ENCODE data around the gene KIF19. TPM values are rescaled to one million over a fixed set of nuclear protein-coding genes. Genes with fewer than 3 reads are reported as not detected.

Gene KIF19
- total and polyA plus RNA-seq, 2 of the 4 experiments (the other 2 are of a cell fraction), result not detected

GRCh38 chr17:74396567-74396966 lies 70.5 kb downstream of the KIF19 start:
- no peaks in the 10 kb centered on the region for H3K36me3 ChIP-seq (ENCODE audit: control insufficient read depth, insufficient read depth, low read length)

More at GRCh38 chr17:74396567-74396966, 70.5 kb downstream of the KIF19 start:
- ATAC-seq (ENCODE audit: low read depth), result no peak
- intact Hi-C loops (cut with micrococcal nuclease) (no loop called here), in situ Hi-C loops (cut with MboI; ENCODE audit: low sequenced_read_pairs) (no loop called here), dilution Hi-C loops (cut with HindIII; ENCODE audit: low sequenced_read_pairs, unreplicated experiment) (no loop called here)
- Histone ChIP-seq H2BK120ac (ENCODE audit: low read depth, low read length) (no peak overlapping the region), H3K18ac (ENCODE audit: low read depth, low read length) (no peak overlapping the region), H2AK5ac (ENCODE audit: low read depth, low read length) (no peak overlapping the region), H3K14ac (replicated peaks; ENCODE audit: low read depth, low read length) (no peak overlapping the region), H3K4me1 (ENCODE audit: control insufficient read depth, insufficient read depth, low read length) (no peaks in the 10 kb centered on the region), H2BK15ac (ENCODE audit: low read depth, low read length) (no peak overlapping the region), H4K91ac (ENCODE audit: insufficient read depth, low read depth, low read length) (no peak overlapping the region), H3K27me3 (ENCODE audit: control insufficient read depth, insufficient read depth, low read length) (no peaks in the 10 kb centered on the region), H3K9me1 (ENCODE audit: insufficient read depth, low read length) (no peaks in the 10 kb centered on the region), H4K8ac (ENCODE audit: low read depth in 2 of 2, low read length in 2 of 2) (no peak overlapping the region), H3K79me1 (ENCODE audit: low read depth in 1 of 2, low read length in 2 of 2) (no peaks in the 10 kb centered on the region), H4K20me1 (ENCODE audit: insufficient read depth, low read length) (no peaks in the 10 kb centered on the region), H3K4me3 (ENCODE audit: insufficient read depth, low read depth, low read length) (no peak overlapping the region), H2AK9ac (replicated peaks; ENCODE audit: low read depth, low read length, poor library complexity) (no peak overlapping the region), H3K27ac (ENCODE audit: insufficient read depth, low read length) (no peak overlapping the region), H3K23ac (ENCODE audit: low read depth, low read length) (no peak overlapping the region), H3K9ac (ENCODE audit: low read depth, low read length) (no peak overlapping the region), H2AFZ (replicated peaks; ENCODE audit: low read length, poor library complexity) (no peak overlapping the region), H3K56ac (ENCODE audit: extremely low read depth, insufficient read depth, low read length) (no peak overlapping the region), H3K4ac (ENCODE audit: low read depth, low read length) (no peak overlapping the region), H2BK5ac (ENCODE audit: low read depth, low read length, poor library complexity, severe bottlenecking) (no peak overlapping the region), H4K5ac (ENCODE audit: low read depth, low read length) (no peak overlapping the region), H3K4me2 (ENCODE audit: low read depth, low read length) (no peak overlapping the region), H2BK20ac (ENCODE audit: low read depth, low read length) (no peak overlapping the region), H3K9me3 (ENCODE audit: control insufficient read depth, insufficient read depth, low read length) (peaks cover 13% of the 10 kb centered on the region)
- CTCF ChIA-PET, result no interaction called here
- BruUV-seq (replicated peaks), result no TSS peak
- WGBS, 2 experiments (ENCODE audit: extremely low coverage in 2 of 2, insufficient read length in 1 of 2), result no CpG with 5 or more reads among the region's 4 CpGs
- POLR2A ChIA-PET (ENCODE audit: unreplicated experiment), result no interaction called here
- TF ChIP-seq ELK1 (IDR thresholded peaks at IDR 0.05; ENCODE audit: borderline replicate concordance, low read depth, low read length) (no peak), MAZ (IDR thresholded peaks at IDR 0.05; ENCODE audit: borderline replicate concordance, low read depth, low read length) (no peak), CHD1 (IDR thresholded peaks at IDR 0.05; ENCODE audit: low read depth, low read length) (no peak), USF2 (IDR thresholded peaks at IDR 0.05; ENCODE audit: low read depth, low read length) (no peak), MAFK (IDR thresholded peaks at IDR 0.05; ENCODE audit: low read depth, low read length) (no peak), POLR2A (IDR thresholded peaks at IDR 0.05; ENCODE audit: low read depth, low read length) (no peak), FOS (IDR thresholded peaks at IDR 0.05; ENCODE audit: low read depth, low read length) (no peak), CTCF (conservative IDR thresholded peaks at IDR 0.05; ENCODE audit: low read depth, low read length) (no peak), RAD21 (IDR thresholded peaks at IDR 0.05; ENCODE audit: low read length) (no peak), RFX5 (IDR thresholded peaks at IDR 0.05; ENCODE audit: low read depth, low read length) (no peak), SMC3 (IDR thresholded peaks at IDR 0.05; ENCODE audit: low read depth, low read length) (no peak), RCOR1 (IDR thresholded peaks at IDR 0.05; ENCODE audit: insufficient replicate concordance, low read length) (no peak), NFE2L2 (IDR thresholded peaks at IDR 0.05; ENCODE audit: low read depth, low read length) (no peak), CEBPB (IDR thresholded peaks at IDR 0.05; ENCODE audit: low read depth, low read length) (no peak), BHLHE40 (IDR thresholded peaks at IDR 0.05; ENCODE audit: low read depth, low read length) (no peak), MXI1 (IDR thresholded peaks at IDR 0.05; ENCODE audit: borderline replicate concordance, low read depth, low read length) (no peak)
- DNase-seq, result no peak
